Mucosa of descending colon (tissue), 3 donors: ENCODE measurements around the gene TOMM34. TPM values are rescaled to one million over a fixed set of nuclear protein-coding genes. Genes with fewer than 3 reads are reported as not detected.

Experiments
- ATAC-seq: fragments of 200-7000 bp; cut with Tn5 transposase; one replicate; pipeline ENCODE4 v1.9.1; 2020; ENCODE audit warnings: mild to moderate bottlenecking, moderate library complexity
- DNase-seq, 3 donors: peaks; one replicate each; pipeline ENCODE4 v3.0.0-alpha.2; 2020
- H3K36me3 ChIP-seq: fragments of 200-600 bp; one replicate; pipeline ENCODE4 v1.8.0; 2021; ENCODE audit warnings: low read depth, mild to moderate bottlenecking
- H3K4me1 ChIP-seq: fragments of 200-600 bp; one replicate; pipeline ENCODE4 v1.8.0; 2021; ENCODE audit warnings: low read depth, mild to moderate bottlenecking
- H3K4me3 ChIP-seq: fragments of 200-600 bp; one replicate; pipeline ENCODE4 v1.8.0; 2021; ENCODE audit warnings: mild to moderate bottlenecking
- H3K9me3 ChIP-seq: fragments of 200-600 bp; one replicate; pipeline ENCODE4 v1.8.0; 2021; ENCODE audit warnings: mild to moderate bottlenecking
- CTCF ChIP-seq: fragments of 200-600 bp; IDR thresholded peaks from one replicate; pipeline ENCODE4 v1.8.0; 2022; ENCODE audit warnings: antibody characterized with exemption, mild to moderate bottlenecking
- intact Hi-C, 2 donors: fragments of 100-400 bp; cut with DNase I in 1 of 2; cut with micrococcal nuclease in 1 of 2; formaldehyde crosslinking; loops; one replicate each; pipeline versions ENCODE4 v1.11.0 to v1.11.1; 2022; cut with DNase I, micrococcal nuclease
- long read RNA-seq, 2 donors: library from polyadenylated mRNA; unstranded; transcript quantifications; one replicate each; pipeline ENCODE4 v2.0.0, GENCODE V29; 2019 to 2021
- total RNA-seq, 3 donors: library from RNA; stranded (reverse); fragmentation: NEBNext Ultra II Directional in 2 of 3; extraction: Animal tissue kit (Norgen Biotek cat#: 25700) in 2 of 3; gene quantifications; one replicate each; pipeline versions ENCODE4 v1.2.1 to v1.2.4, GENCODE V29; 2021 to 2023
- donor health status: DM: no; HTN: no; CAD: no; lungs with moderate emphysema.
- donor health status: DM: no; HTN: no; CAD: no.
- donor health status: DM: no; HTN: yes; CAD: no.

Gene TOMM34
- total RNA-seq = 10 to 100 TPM; 10.9 to 15.4 (median 13.3) TPM
- long read RNA-seq, donor 1, transcript TOMM34-201 (7 exons, 2,062 nt) = major isoform, 18 of 29 reads
- long read RNA-seq, donor 1, partial matches to known transcripts = 3 of 29 reads
- long read RNA-seq, donor 1, other reads (novel, unspliced or antisense) = 8 of 29 reads
- long read RNA-seq, donor 2, transcript TOMM34-201 (7 exons, 2,062 nt) = major isoform, 15 of 19 reads
- long read RNA-seq, donor 2, partial matches to known transcripts = 2 of 19 reads
- long read RNA-seq, donor 2, other reads (novel, unspliced or antisense) = 2 of 19 reads

DNA sequence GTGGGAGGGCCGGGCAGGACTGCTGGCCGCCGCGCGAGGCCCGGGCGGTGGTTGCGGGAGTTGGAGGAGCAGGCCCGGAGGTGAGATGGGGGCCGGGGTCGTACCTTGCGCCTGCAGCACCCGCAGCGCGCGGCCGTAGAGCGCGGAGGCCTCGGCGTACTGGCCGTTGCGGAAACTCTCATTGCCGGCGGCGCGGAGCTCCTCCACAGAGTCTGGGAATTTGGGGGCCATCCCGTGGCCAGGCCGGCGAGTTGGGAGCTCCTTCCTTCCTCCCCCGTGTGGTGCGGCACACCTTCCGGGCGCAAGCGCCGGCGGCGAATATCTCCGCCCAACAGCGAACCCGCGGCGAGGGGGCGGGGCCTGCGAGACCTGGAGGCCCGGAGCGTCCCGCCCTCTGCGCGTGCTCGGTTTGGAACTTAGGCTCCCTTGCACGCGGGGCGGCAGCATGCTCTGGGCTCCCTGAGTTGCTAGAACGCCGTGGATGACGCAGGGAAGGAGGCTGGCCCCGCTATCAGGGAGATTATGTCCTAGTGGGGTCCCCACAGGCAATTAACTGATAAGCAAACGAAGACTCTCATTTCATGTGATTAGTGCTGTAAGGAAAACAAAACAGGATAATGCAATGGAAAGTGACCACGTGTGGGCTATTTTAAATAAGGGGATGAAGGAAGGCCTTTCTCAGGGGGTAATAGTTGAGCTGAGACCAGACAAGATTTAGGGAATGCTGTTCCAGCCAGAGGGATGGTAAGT, at the start of gene TOMM34:
Gene TOMM34 (minus strand): TSS at position 295 of the 750 bp plus-strand sequence. CDS start 64 bp downstream, at position 231.
- H3K4me1 ChIP-seq = peaks cover 6% of the 10 kb centered on the region
- peaks cover 2% of the 10 kb centered on the region for H3K36me3 ChIP-seq
- ATAC-seq (peak; percentile 99), DNase-seq (peak; percentile 97 to 99 (median 98))
- peak within 1 kb of the TSS; percentile 58 for H3K4me3 ChIP-seq
- no peak for TF ChIP-seq CTCF
- intact Hi-C loops = no loop called here
- H3K9me3 ChIP-seq = no peaks in the 10 kb centered on the region

DNA sequence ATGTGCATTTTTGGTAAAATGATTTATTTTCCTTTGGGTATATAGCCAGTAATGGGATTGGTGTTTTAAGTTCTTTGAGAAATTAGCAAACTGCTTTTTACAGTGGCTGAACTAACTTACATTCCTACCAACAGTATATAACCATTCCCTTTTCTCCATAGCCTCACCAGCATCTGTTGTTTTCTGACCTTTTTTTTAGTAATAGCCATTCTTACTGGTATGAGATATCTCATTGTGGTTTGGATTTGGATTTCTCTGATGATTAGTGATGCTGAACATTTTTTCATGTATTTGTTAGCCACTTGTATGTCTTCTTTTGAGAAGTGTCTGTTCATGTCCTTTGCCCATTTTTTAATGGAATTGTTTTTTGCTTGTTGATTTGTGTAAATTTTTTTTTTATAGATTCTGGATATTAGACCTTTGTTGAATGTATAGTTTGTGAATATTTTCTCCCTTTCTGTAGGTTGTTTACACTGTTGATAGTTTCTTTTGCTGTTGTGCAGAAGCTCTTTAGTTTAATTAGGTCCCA, 48.4 kb upstream of the TOMM34 start:
- Histone ChIP-seq H3K9me3 (no peaks in the 10 kb centered on the region), H3K4me3 (no peak overlapping the region), H3K4me1 (no peaks in the 10 kb centered on the region), H3K36me3 (no peaks in the 10 kb centered on the region)
- ATAC-seq = no peak
- intact Hi-C loops = no loop called here
- no peak for DNase-seq
- no peak for TF ChIP-seq CTCF

GRCh38 chr20:44997668-44998067, 37.5 kb upstream of the TOMM34 start:
- intact Hi-C loops = no loop called here
- TF ChIP-seq CTCF = no peak
- no peak for DNase-seq
- H3K4me1 ChIP-seq = peaks cover 6% of the 10 kb centered on the region
- no peak for ATAC-seq
- no peaks in the 10 kb centered on the region for H3K9me3 ChIP-seq
- H3K36me3 ChIP-seq = no peaks in the 10 kb centered on the region
- no peak overlapping the region for H3K4me3 ChIP-seq

- Histone ChIP-seq H3K4me3 (no peak overlapping the region), H3K4me1 (peaks cover 6% of the 10 kb centered on the region), H3K36me3 (no peaks in the 10 kb centered on the region), H3K9me3 (no peaks in the 10 kb centered on the region)
- no peak for DNase-seq
- no peak for ATAC-seq
- intact Hi-C loops = no loop called here
- TF ChIP-seq CTCF = no peak
Observed at GRCh38 chr20:44997171-44997570, 37.0 kb upstream of the TOMM34 start.

DNA sequence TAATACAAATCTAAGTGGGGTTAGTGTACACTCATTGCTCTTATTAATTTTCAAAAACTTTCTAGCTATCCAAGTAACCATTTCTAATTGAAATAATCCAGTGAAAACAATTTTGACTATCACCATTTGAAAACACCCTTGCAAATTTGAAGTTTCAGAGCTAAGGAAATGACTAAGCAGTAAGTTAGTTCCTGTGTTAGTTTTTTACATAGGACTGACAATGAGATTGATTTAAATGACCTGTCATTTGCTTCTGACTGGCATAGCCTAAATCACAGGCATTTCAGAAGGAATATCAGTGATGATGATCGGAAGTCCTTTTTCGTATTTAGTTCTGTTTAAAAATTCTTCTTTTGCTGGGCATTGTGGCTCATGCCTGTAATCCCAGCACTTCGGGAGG, 33.1 kb upstream of the TOMM34 start:
- peaks cover 8% of the 10 kb centered on the region for H3K4me1 ChIP-seq
- no peaks in the 10 kb centered on the region for H3K36me3 ChIP-seq
- DNase-seq (no peak), ATAC-seq (no peak)
- no peak for TF ChIP-seq CTCF
- H3K4me3 ChIP-seq = no peak overlapping the region
- intact Hi-C loops = no loop called here
- no peaks in the 10 kb centered on the region for H3K9me3 ChIP-seq
